ENCODE data around the gene JPH3. TPM values are rescaled to one million over a fixed set of nuclear protein-coding genes. Genes with fewer than 3 reads are reported as not detected.

Gene JPH3
- total RNA-seq, 1 experiment from 2014 or later: 32.7 TPM

DNA sequence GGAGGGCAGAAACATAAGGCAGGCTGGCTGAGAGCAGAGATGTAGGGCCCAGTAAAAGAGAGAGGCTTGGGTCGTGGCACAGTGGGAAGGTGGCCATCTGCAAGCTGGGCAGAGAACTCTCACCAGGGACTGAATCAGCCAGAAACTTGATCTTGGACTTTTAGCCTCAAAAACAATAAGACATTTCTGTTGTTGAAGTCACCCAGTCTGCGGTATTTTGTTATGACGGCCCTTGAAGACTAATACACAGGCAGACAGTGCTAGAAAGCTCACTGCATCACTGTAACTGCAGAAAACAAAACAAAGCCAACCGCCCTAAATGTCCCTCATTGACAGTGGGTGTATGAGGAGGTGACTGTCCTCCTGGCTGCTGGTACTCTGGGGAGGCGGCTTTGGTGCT is 3.9 kb upstream of the JPH3 start:
- Mint-ChIP-seq H3K36me3 (ENCODE audit: insufficient read depth in 1 of 3, low read depth in 3 of 3) (0 out of 7 replicates have a peak, but pooled peaks cover 0 to 3% (median 0%) of the 10 kb centered on the region in 3 experiments), H3K27me3 (ENCODE audit: low read depth) (peaks cover 27% of the 10 kb centered on the region), H3K4me1 (peaks cover 0 to 6% of the 10 kb centered on the region in 2 experiments; a peak in 3 of 4 replicates), H3K4me3 (no peak overlapping the region), H3K9me3 (no peaks in the 10 kb centered on the region; a peak in 1 of 5 replicates), H3K27ac (no peak overlapping the region)
- Histone ChIP-seq H2BK20ac (ENCODE audit: low read depth, low read length, poor library complexity, severe bottlenecking) (no peak overlapping the region), H2BK15ac (ENCODE audit: low read depth, low read length) (no peak overlapping the region), H4K20me1 (ENCODE audit: control insufficient read depth, insufficient read depth, insufficient read length) (no peaks in the 10 kb centered on the region), H4K8ac (replicated peaks; ENCODE audit: insufficient read length, low read depth, low read length) (no peak overlapping the region), H3K27ac (ENCODE audit: insufficient read length, low read depth, low read length) (no peak overlapping the region), H3K79me2 (ENCODE audit: insufficient read depth, low read length) (no peaks in the 10 kb centered on the region), H3K23ac (ENCODE audit: insufficient read length, low read depth, low read length) (no peak overlapping the region), H3K9me3 (ENCODE audit: control insufficient read depth, low read depth, low read length) (no peaks in the 10 kb centered on the region), H3K4me1 (ENCODE audit: insufficient read depth, low read length) (no peaks in the 10 kb centered on the region), H3K9ac (ENCODE audit: extremely low read depth, insufficient read length, low read length) (no peak overlapping the region), H3K14ac (ENCODE audit: insufficient read depth, low read length) (no peak overlapping the region), H2BK12ac (ENCODE audit: insufficient read length, low read depth, low read length) (no peak overlapping the region), H4K5ac (ENCODE audit: insufficient read length, low read depth, low read length) (no peak overlapping the region), H3K79me1 (ENCODE audit: insufficient read depth, low read depth, low read length, poor library complexity, severe bottlenecking) (no peaks in the 10 kb centered on the region), H2AFZ (ENCODE audit: low read length) (no peak overlapping the region), H2AK5ac (ENCODE audit: insufficient read length, low read length) (no peak overlapping the region), H2BK5ac (ENCODE audit: insufficient read length, low read length) (no peak overlapping the region), H3K4me2 (ENCODE audit: insufficient read depth, insufficient read length, low read length) (no peak overlapping the region), H3K4ac (ENCODE audit: low read depth, low read length) (no peak overlapping the region), H4K91ac (ENCODE audit: insufficient read length, low read depth, low read length) (no peak overlapping the region), H3K56ac (ENCODE audit: insufficient read length, low read depth, low read length) (no peak overlapping the region), H3K18ac (ENCODE audit: insufficient read length, low read depth, low read length) (no peak overlapping the region), H3T11ph (ENCODE audit: low read length) (no peak overlapping the region), H2BK120ac (ENCODE audit: low read depth, low read length, poor library complexity, severe bottlenecking) (no peak overlapping the region), H3K27me3 (ENCODE audit: insufficient read depth, low read length) (no peaks in the 10 kb centered on the region), H3K23me2 (ENCODE audit: insufficient read length, low read depth, low read length, poor library complexity, severe bottlenecking) (peaks cover 12% of the 10 kb centered on the region)
- WGBS (ENCODE audit: extremely low coverage, insufficient read length, low lambda C conversion rate): no CpG with 5 or more reads among the region's 5 CpGs
- no peak for DNase-seq
- TF ChIP-seq, protein P1, sequence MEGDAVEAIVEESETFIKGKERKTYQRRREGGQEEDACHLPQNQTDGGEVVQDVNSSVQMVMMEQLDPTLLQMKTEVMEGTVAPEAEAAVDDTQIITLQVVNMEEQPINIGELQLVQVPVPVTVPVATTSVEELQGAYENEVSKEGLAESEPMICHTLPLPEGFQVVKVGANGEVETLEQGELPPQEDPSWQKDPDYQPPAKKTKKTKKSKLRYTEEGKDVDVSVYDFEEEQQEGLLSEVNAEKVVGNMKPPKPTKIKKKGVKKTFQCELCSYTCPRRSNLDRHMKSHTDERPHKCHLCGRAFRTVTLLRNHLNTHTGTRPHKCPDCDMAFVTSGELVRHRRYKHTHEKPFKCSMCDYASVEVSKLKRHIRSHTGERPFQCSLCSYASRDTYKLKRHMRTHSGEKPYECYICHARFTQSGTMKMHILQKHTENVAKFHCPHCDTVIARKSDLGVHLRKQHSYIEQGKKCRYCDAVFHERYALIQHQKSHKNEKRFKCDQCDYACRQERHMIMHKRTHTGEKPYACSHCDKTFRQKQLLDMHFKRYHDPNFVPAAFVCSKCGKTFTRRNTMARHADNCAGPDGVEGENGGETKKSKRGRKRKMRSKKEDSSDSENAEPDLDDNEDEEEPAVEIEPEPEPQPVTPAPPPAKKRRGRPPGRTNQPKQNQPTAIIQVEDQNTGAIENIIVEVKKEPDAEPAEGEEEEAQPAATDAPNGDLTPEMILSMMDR (conservative IDR thresholded peaks at IDR 0.05): no peak

Data from H9 (cell line).